Osteoblast (primary cell): ENCODE results near the gene CTNNA2. TPM values are rescaled to one million over a fixed set of nuclear protein-coding genes. Genes with fewer than 3 reads are reported as not detected.

Experiments used
- DNase-seq: peaks from one replicate; pipeline ENCODE4 v3.0.0; 2011; ENCODE audit warnings: low spot score, mixed read lengths; ENCODE audit not compliant: insufficient read length; ENCODE audit errors: missing footprints
- H2AFZ ChIP-seq: 2 replicates; pipeline ENCODE4 v1.6.0; 2011; ENCODE audit warnings: mild to moderate bottlenecking, low read length
- H3K27ac ChIP-seq: 2 replicates; pipeline ENCODE4 v1.5.1; 2011; ENCODE audit warnings: mild to moderate bottlenecking, low read depth, low read length, moderate library complexity
- H3K27me3 ChIP-seq: 2 replicates; pipeline ENCODE4 v1.6.0; 2012; ENCODE audit warnings: mild to moderate bottlenecking, control low read depth, inconsistent platforms, low read length, moderate library complexity; ENCODE audit not compliant: insufficient read depth
- H3K36me3 ChIP-seq: 2 replicates; pipeline ENCODE4 v1.5.1; 2011; ENCODE audit warnings: mild to moderate bottlenecking, low read length, control low read depth, moderate library complexity; ENCODE audit not compliant: insufficient read depth
- H3K4me1 ChIP-seq: 2 replicates; pipeline ENCODE4 v1.5.1; 2011; ENCODE audit warnings: mild to moderate bottlenecking, low read length, control low read depth, moderate library complexity; ENCODE audit not compliant: insufficient read depth
- H3K4me2 ChIP-seq: 2 replicates; pipeline ENCODE4 v1.6.0; 2011; ENCODE audit warnings: mild to moderate bottlenecking, low read length; ENCODE audit not compliant: insufficient read depth
- H3K4me3 ChIP-seq: fragments of 200-600 bp; sonication (generic); 3 replicates; pipeline ENCODE4 v1.5.1; 2012; ENCODE audit warnings: mild to moderate bottlenecking, low read length, inconsistent platforms; ENCODE audit not compliant: insufficient read depth
- H3K79me2 ChIP-seq: 2 replicates; pipeline ENCODE4 v1.6.0; 2012; ENCODE audit warnings: mild to moderate bottlenecking, low read length, control low read depth, inconsistent platforms; ENCODE audit not compliant: insufficient read depth
- H3K9me3 ChIP-seq: 2 replicates; pipeline ENCODE4 v1.5.1; 2011; ENCODE audit warnings: low read depth, low read length, control low read depth
- H4K20me1 ChIP-seq: 2 replicates; pipeline ENCODE4 v1.6.0; 2012; ENCODE audit warnings: mild to moderate bottlenecking, low read length, control low read depth; ENCODE audit not compliant: insufficient read depth
- total RNA-seq: library from RNA; depleted of rRNA; stranded (reverse); fragments of >200 nt; gene quantifications from 2 replicates; pipeline ENCODE4 v1.2.3, GENCODE V29; 2012
- TF ChIP-seq, protein P1 (sequence below): IDR thresholded peaks from 2 replicates; pipeline ENCODE4 v1.5.1; 2011; ENCODE audit warnings: mild to moderate bottlenecking, low read depth, low read length, moderate library complexity; ENCODE audit errors: extremely low read depth

Gene CTNNA2
- total RNA-seq, 1 donor, result not detected

DNA sequence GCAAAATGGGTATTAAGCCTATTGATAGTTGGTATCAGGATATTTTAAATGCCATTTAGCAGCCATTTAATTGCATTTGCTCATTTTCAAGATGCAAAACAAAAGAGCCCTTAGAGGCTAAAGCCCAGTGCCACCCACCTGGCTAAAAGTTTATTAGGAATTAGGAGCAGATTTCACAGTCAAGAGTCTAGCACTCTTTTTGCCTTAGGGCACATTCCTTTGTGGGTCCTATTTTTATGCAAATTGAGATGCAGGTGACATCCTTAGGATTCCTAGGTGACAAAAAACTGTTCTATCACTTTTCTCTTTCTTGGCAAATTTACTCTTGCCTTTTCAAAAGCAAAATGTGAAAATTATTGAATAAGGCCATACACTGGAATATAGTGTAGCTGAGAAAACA, 42.0 kb downstream of the CTNNA2 start:
- H2AFZ ChIP-seq, result no peak overlapping the region
- H3K4me2 ChIP-seq, result no peak overlapping the region
- H3K27ac ChIP-seq, result no peak overlapping the region
- no peaks in the 10 kb centered on the region for H3K36me3 ChIP-seq
- DNase-seq, result no peak
- H3K27me3 ChIP-seq, result no peaks in the 10 kb centered on the region
- TF ChIP-seq, protein P1, sequence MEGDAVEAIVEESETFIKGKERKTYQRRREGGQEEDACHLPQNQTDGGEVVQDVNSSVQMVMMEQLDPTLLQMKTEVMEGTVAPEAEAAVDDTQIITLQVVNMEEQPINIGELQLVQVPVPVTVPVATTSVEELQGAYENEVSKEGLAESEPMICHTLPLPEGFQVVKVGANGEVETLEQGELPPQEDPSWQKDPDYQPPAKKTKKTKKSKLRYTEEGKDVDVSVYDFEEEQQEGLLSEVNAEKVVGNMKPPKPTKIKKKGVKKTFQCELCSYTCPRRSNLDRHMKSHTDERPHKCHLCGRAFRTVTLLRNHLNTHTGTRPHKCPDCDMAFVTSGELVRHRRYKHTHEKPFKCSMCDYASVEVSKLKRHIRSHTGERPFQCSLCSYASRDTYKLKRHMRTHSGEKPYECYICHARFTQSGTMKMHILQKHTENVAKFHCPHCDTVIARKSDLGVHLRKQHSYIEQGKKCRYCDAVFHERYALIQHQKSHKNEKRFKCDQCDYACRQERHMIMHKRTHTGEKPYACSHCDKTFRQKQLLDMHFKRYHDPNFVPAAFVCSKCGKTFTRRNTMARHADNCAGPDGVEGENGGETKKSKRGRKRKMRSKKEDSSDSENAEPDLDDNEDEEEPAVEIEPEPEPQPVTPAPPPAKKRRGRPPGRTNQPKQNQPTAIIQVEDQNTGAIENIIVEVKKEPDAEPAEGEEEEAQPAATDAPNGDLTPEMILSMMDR, result no peak
- no peak overlapping the region for H3K4me3 ChIP-seq
- no peaks in the 10 kb centered on the region for H3K4me1 ChIP-seq
- no peaks in the 10 kb centered on the region for H3K79me2 ChIP-seq
- H3K9me3 ChIP-seq, result peaks cover 3% of the 10 kb centered on the region
- no peaks in the 10 kb centered on the region for H4K20me1 ChIP-seq

DNA sequence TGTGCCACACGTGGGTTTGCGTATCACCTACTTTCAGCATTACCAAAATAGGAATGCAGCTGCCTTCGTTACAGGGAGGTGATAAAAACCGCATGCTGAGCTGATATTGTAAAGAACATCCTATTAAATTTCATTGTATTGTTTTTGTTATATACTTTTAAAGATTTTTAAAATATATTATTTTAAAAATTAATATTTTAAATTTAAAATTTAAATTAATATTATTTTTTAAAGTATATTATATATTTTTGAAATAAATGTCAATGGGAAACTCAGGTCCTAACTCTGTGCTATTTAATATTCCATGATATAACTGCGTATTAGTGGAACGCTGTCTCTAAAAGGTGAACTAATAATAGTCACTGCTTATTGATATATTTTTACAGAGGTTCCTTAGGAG, 51.2 kb downstream of the CTNNA2 start:
- TF ChIP-seq, protein P1, result no peak
- H3K9me3 ChIP-seq, result no peaks in the 10 kb centered on the region
- no peaks in the 10 kb centered on the region for H4K20me1 ChIP-seq

DNA sequence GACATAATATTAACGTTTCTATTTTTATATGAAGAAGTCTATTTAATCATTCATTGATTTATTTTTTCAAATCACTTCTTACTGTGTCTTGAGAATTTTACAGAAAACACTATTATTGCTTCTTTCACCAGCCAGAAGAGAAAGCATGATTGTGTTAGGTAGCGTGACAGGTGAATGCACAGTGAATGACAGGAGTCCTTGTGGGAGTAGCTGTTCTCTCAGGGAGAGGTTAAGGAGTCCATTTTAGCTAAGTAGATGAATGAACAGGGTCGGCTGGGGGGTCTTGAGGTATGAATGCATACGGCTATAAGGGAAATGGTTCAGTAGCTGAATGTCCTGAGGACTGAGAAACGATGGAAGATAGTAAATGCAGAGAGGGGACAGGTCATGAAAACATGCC, 56.2 kb downstream of the CTNNA2 start:
- Histone ChIP-seq H3K4me3 (no peak overlapping the region), H3K27ac (no peak overlapping the region), H3K9me3 (no peaks in the 10 kb centered on the region), H3K27me3 (no peaks in the 10 kb centered on the region), H3K79me2 (no peaks in the 10 kb centered on the region), H3K4me2 (no peak overlapping the region), H2AFZ (no peak overlapping the region), H3K4me1 (no peaks in the 10 kb centered on the region), H4K20me1 (no peaks in the 10 kb centered on the region), H3K36me3 (no peaks in the 10 kb centered on the region)
- no peak for DNase-seq
- TF ChIP-seq, protein P1, result no peak

More for the DNA sequence above, 51.2 kb downstream of the CTNNA2 start:
- Histone ChIP-seq H3K27me3 (no peaks in the 10 kb centered on the region), H3K4me3 (no peak overlapping the region), H3K4me1 (no peaks in the 10 kb centered on the region), H2AFZ (no peak overlapping the region), H3K27ac (no peak overlapping the region), H3K79me2 (no peaks in the 10 kb centered on the region), H3K36me3 (no peaks in the 10 kb centered on the region), H3K4me2 (no peak overlapping the region)
- no peak for DNase-seq

DNA sequence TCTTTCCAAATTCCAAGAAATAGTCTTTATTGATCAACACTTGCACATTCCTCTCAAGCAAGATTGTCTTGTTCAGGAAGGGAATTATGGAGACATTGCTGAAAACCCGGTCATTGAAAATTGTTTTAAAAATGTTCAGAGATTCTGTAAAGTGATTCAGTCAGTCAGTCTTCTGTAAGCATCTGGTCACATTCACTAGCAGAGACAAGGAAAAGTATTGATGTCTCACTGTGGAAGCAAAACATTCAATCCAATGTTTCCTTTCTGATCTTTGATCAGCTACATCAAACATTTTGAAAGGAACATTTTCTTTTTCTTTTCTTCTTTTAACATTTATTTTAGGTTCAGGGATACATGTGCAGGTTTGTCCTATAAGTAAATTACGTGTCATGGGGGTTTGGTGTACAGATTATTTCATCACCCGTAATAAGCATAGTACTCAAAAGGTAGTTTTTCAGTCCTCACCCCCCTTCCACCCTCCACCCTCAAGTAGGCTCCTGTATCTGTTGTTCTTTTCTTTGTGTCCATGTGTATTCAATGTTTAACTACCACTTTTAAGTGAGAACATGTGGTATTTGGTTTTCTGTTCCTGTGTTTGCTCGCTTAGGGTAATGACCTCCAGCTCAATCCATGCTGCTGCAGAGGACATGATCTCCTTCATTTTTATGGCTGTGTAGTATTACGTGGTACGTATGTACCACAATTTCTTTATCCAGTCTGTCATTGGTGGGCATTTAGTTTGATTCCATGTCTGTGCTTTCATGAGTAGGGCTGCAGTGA, 61.2 kb downstream of the CTNNA2 start:
- Histone ChIP-seq H2AFZ (no peak overlapping the region), H3K27ac (no peak overlapping the region), H4K20me1 (no peaks in the 10 kb centered on the region), H3K4me2 (no peak overlapping the region), H3K27me3 (no peaks in the 10 kb centered on the region), H3K36me3 (no peaks in the 10 kb centered on the region), H3K4me1 (no peaks in the 10 kb centered on the region), H3K9me3 (no peaks in the 10 kb centered on the region), H3K79me2 (no peaks in the 10 kb centered on the region), H3K4me3 (no peak overlapping the region)
- DNase-seq, result no peak
- TF ChIP-seq, protein P1, result no peak
